Neural cell (in vitro differentiated cells): Measurements from ENCODE around the gene SLC25A52. TPM values are rescaled to one million over a fixed set of nuclear protein-coding genes. Genes with fewer than 3 reads are reported as not detected.

Experiments used
- H2AFZ ChIP-seq: fragments of 200-600, 300-800 bp; sonication (generic), shearing (Covaris generic); 2 replicates; pipeline ENCODE4 v1.6.0; 2014; ENCODE audit warnings: low read depth, mild to moderate bottlenecking, antibody characterized with exemption, low read length, moderate library complexity
- H3F3A ChIP-seq: fragments of 200-600 bp; shearing (Covaris generic); 2 replicates; pipeline ENCODE4 v1.6.1; 2016; ENCODE audit warnings: mild to moderate bottlenecking, moderate library complexity, mixed read lengths, antibody characterized with exemption, low read length; ENCODE audit not compliant: insufficient read depth, poor library complexity, severe bottlenecking
- H3K27ac ChIP-seq: fragments of 200-600, 300-800 bp; sonication (generic), shearing (Covaris generic); 2 replicates; pipeline ENCODE4 v1.5.1; 2014; ENCODE audit warnings: mild to moderate bottlenecking, low read length, moderate library complexity
- H3K27me3 ChIP-seq: fragments of 300-800, 200-600 bp; sonication (generic), shearing (Covaris generic); 2 replicates; pipeline ENCODE4 v1.6.0; 2014; ENCODE audit warnings: mild to moderate bottlenecking, low read depth, low read length, moderate library complexity; ENCODE audit not compliant: insufficient read depth
- H3K36me3 ChIP-seq: fragments of 300-800, 200-600 bp; sonication (generic), shearing (Covaris generic); 2 replicates; pipeline ENCODE4 v1.5.1; 2014; ENCODE audit warnings: mild to moderate bottlenecking, antibody characterized with exemption, low read length, moderate library complexity; ENCODE audit not compliant: insufficient read depth
- H3K4me2 ChIP-seq: fragments of 300-800, 200-600 bp; sonication (generic), shearing (Covaris generic); 2 replicates; pipeline ENCODE4 v1.6.0; 2014; ENCODE audit warnings: mild to moderate bottlenecking, low read length
- H3K4me3 ChIP-seq: fragments of 300-800, 200-600 bp; sonication (generic), shearing (Covaris generic); 2 replicates; pipeline ENCODE4 v1.5.1; 2014; ENCODE audit warnings: mild to moderate bottlenecking, low read length, moderate library complexity
- H3K79me2 ChIP-seq: fragments of 200-600 bp; shearing (Covaris generic); replicated peaks from 2 replicates; pipeline ENCODE4 v1.6.0; 2014; ENCODE audit warnings: mild to moderate bottlenecking, low read length, moderate library complexity; ENCODE audit not compliant: insufficient read depth
- H3K9ac ChIP-seq: fragments of 300-800, 200-600 bp; sonication (generic), shearing (Covaris generic); 2 replicates; pipeline ENCODE4 v1.6.1; 2016; ENCODE audit warnings: mild to moderate bottlenecking, low read length, mixed read lengths
- H3K9me2 ChIP-seq: fragments of 200-600 bp; shearing (Covaris generic); 2 replicates; pipeline ENCODE4 v1.6.1; 2016; ENCODE audit warnings: mild to moderate bottlenecking, low read length, mixed read lengths; ENCODE audit not compliant: insufficient read depth
- H3K9me3 ChIP-seq: fragments of 200-600, 300-800 bp; sonication (generic), shearing (Covaris generic); 2 replicates; pipeline ENCODE4 v1.6.1; 2016; ENCODE audit warnings: mild to moderate bottlenecking, mixed run types, low read length, moderate library complexity, mixed read lengths
- H4K20me1 ChIP-seq: fragments of 200-600 bp; shearing (Covaris generic); 2 replicates; pipeline ENCODE4 v1.6.1; 2016; ENCODE audit warnings: mild to moderate bottlenecking, mixed run types; ENCODE audit not compliant: insufficient read depth
- EP300 ChIP-seq: fragments of 450-650 bp; conservative IDR thresholded peaks from 2 replicates; pipeline ENCODE4 v1.6.1; 2014; ENCODE audit warnings: antibody characterized with exemption, mild to moderate bottlenecking, moderate library complexity; ENCODE audit not compliant: poor library complexity, severe bottlenecking
- EZH2 ChIP-seq: fragments of 200-600, 300-800 bp; shearing (Covaris generic), sonication (generic); IDR thresholded peaks from 2 replicates; pipeline ENCODE4 v1.6.1; 2014; ENCODE audit warnings: antibody characterized with exemption, low read length, borderline replicate concordance, mild to moderate bottlenecking; ENCODE audit not compliant: insufficient read depth, poor library complexity, severe bottlenecking
- MXI1 ChIP-seq: fragments of 450-650 bp; conservative IDR thresholded peaks from 2 replicates; pipeline ENCODE4 v1.6.1; 2014; ENCODE audit warnings: antibody characterized with exemption, mild to moderate bottlenecking; ENCODE audit not compliant: poor library complexity, severe bottlenecking
- POLR2AphosphoS5 ChIP-seq: IDR thresholded peaks from 2 replicates; pipeline ENCODE4 v1.6.1; 2012
- RAD21 ChIP-seq: fragments of 450-650 bp; conservative IDR thresholded peaks from 2 replicates; pipeline ENCODE4 v1.6.1; 2014; ENCODE audit warnings: antibody characterized with exemption, mild to moderate bottlenecking, moderate library complexity
- REST ChIP-seq: IDR thresholded peaks from 2 replicates; pipeline ENCODE4 v1.6.1; 2012; ENCODE audit warnings: borderline replicate concordance
- SMC3 ChIP-seq: fragments of 450-650 bp; conservative IDR thresholded peaks from 2 replicates; pipeline ENCODE4 v1.6.1; 2014; ENCODE audit warnings: antibody characterized with exemption, mild to moderate bottlenecking, moderate library complexity; ENCODE audit not compliant: poor library complexity
- TAF1 ChIP-seq: IDR thresholded peaks from 2 replicates; pipeline ENCODE4 v1.6.1; 2012; ENCODE audit warnings: low read depth
- polyA plus RNA-seq: library from polyadenylated mRNA; depleted of rRNA; stranded (reverse); fragments of >200 nt; gene quantifications from 2 replicates; pipeline ENCODE4 v1.2.3, GENCODE V29; 2014
- TF ChIP-seq, protein P1 (sequence below): fragments of 450-650 bp; IDR thresholded peaks from 2 replicates; pipeline ENCODE4 v1.5.1; 2014; ENCODE audit warnings: antibody characterized with exemption, mild to moderate bottlenecking, moderate library complexity; ENCODE audit not compliant: poor library complexity, severe bottlenecking

SLC25A52 gene
- polyA plus RNA-seq, 1 donor from 2014 or later = not detected

DNA sequence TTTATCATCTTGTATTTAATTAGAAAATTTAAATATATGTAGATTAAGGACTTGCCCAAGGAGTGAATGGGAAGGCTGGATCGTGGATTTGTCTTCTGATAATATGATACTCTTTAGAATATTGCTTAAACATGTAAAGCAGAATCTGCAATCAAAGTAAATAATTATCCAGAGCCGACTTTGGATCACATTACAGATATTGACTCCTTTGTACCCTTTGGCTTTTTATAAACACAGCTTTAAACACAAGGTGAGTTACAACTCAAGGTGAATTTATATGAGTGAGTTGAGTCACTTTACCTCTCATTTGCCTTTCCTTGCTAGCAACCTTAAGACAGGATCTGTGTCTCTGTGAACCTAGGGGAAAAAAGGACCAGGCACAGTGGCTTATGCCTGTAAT, 37.7 kb upstream of the SLC25A52 start:
- no peaks in the 10 kb centered on the region for H3K36me3 ChIP-seq
- H3K4me3 ChIP-seq = no peak overlapping the region
- no peaks in the 10 kb centered on the region for H4K20me1 ChIP-seq
- TF ChIP-seq TAF1 (no peak), REST (no peak), EP300 (no peak), SMC3 (no peak), RAD21 (no peak), EZH2 (no peak), MXI1 (no peak)
- TF ChIP-seq, protein P1, sequence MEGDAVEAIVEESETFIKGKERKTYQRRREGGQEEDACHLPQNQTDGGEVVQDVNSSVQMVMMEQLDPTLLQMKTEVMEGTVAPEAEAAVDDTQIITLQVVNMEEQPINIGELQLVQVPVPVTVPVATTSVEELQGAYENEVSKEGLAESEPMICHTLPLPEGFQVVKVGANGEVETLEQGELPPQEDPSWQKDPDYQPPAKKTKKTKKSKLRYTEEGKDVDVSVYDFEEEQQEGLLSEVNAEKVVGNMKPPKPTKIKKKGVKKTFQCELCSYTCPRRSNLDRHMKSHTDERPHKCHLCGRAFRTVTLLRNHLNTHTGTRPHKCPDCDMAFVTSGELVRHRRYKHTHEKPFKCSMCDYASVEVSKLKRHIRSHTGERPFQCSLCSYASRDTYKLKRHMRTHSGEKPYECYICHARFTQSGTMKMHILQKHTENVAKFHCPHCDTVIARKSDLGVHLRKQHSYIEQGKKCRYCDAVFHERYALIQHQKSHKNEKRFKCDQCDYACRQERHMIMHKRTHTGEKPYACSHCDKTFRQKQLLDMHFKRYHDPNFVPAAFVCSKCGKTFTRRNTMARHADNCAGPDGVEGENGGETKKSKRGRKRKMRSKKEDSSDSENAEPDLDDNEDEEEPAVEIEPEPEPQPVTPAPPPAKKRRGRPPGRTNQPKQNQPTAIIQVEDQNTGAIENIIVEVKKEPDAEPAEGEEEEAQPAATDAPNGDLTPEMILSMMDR = no peak
- H2AFZ ChIP-seq = no peak overlapping the region
- H3F3A ChIP-seq = no peaks in the 10 kb centered on the region
- no peak overlapping the region for H3K27ac ChIP-seq
- no peaks in the 10 kb centered on the region for H3K27me3 ChIP-seq
- no peak overlapping the region for H3K4me2 ChIP-seq
- H3K79me2 ChIP-seq = no peaks in the 10 kb centered on the region
- H3K9ac ChIP-seq = no peak overlapping the region
- H3K9me3 ChIP-seq = no peaks in the 10 kb centered on the region
- no peaks in the 10 kb centered on the region for H3K9me2 ChIP-seq

DNA sequence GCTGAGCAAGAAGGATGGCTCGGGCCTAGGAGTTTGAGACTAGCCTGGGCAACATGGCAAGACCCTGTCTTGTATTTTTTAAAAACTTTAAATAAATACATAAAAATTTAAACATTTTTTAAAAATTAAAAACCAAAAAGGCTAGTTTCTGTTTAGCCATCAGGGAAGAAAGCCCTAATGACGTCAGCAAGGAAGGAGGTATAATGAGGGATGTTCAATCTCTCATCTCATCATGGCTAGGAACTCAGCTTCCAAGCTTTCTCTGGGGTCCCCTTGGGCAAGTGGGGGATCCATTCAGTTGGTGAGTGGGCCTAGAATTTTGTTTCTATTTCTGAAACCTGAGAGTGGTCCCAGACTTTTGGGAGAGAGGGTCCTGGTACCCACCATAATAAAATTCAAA, 35.1 kb upstream of the SLC25A52 start:
- H3F3A ChIP-seq = no peaks in the 10 kb centered on the region
- H3K27ac ChIP-seq = no peak overlapping the region
- no peaks in the 10 kb centered on the region for H3K9me3 ChIP-seq
- H3K4me3 ChIP-seq = no peak overlapping the region
- H3K4me2 ChIP-seq = no peak overlapping the region
- H3K9ac ChIP-seq = no peak overlapping the region
- no peaks in the 10 kb centered on the region for H3K27me3 ChIP-seq
- TF ChIP-seq RAD21 (no peak), TAF1 (no peak)
- no peaks in the 10 kb centered on the region for H3K9me2 ChIP-seq
- no peaks in the 10 kb centered on the region for H3K36me3 ChIP-seq
- no peaks in the 10 kb centered on the region for H4K20me1 ChIP-seq
- no peak overlapping the region for H2AFZ ChIP-seq
- H3K79me2 ChIP-seq = no peaks in the 10 kb centered on the region

GRCh38 chr18:31793531-31793930, 32.9 kb upstream of the SLC25A52 start:
- TF ChIP-seq TAF1 (no peak), EP300 (no peak), SMC3 (no peak), RAD21 (no peak), EZH2 (no peak), REST (no peak), MXI1 (no peak), POLR2AphosphoS5 (no peak)
- TF ChIP-seq, protein P1 = no peak
- Histone ChIP-seq H3K27ac (no peak overlapping the region), H3K4me2 (no peak overlapping the region), H2AFZ (no peak overlapping the region), H3K36me3 (no peaks in the 10 kb centered on the region), H3K27me3 (no peaks in the 10 kb centered on the region), H3K9me2 (no peaks in the 10 kb centered on the region), H3K9me3 (no peaks in the 10 kb centered on the region), H3K9ac (no peak overlapping the region), H3K79me2 (no peaks in the 10 kb centered on the region), H4K20me1 (no peaks in the 10 kb centered on the region), H3K4me3 (no peak overlapping the region), H3F3A (no peaks in the 10 kb centered on the region)
